ENCODE measurements around the gene IPP.

- TF ChIP-seq CTCF (optimal IDR thresholded peaks at IDR 0.05 in 1 of 3, IDR thresholded peaks at IDR 0.05 in 1 of 3, conservative IDR thresholded peaks at IDR 0.05 in 1 of 3; ENCODE audit: extremely low read depth in 1 of 3, insufficient read depth in 2 of 3, low read length in 3 of 3): no peak
- TF ChIP-seq EZH2 (IDR thresholded peaks at IDR 0.05; ENCODE audit: low read length): no peak
Measured at GRCh38 chr1:45752014-45752413, 1.6 kb upstream of the IPP start.
